ENCODE data around the gene ZNF214.
"Not testable (repeated sequence)": the region's sequence is repeated elsewhere in the genome, so short reads cannot be mapped to it uniquely, and the experiment has no call there.

The ZNF214 gene

DNA sequence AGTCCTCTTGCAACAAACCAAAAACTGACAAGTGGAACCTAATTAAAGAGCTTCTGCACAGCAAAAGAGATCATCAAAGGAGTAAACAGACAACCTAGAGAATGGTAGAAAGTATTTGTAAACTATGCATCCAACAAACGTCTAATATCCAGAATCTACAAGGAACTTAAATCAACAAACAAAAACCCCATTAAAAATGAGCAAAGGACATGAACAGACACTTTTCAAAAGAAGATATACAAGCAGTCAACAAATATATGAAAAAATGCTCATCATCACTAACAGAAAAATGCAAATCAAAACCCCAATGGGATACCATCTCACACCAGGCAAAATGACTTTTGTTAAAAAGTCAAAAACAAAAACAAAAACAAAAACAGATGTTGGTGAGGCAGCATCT is 33.7 kb downstream of the ZNF214 start:
- no peak for DNase-seq

DNA sequence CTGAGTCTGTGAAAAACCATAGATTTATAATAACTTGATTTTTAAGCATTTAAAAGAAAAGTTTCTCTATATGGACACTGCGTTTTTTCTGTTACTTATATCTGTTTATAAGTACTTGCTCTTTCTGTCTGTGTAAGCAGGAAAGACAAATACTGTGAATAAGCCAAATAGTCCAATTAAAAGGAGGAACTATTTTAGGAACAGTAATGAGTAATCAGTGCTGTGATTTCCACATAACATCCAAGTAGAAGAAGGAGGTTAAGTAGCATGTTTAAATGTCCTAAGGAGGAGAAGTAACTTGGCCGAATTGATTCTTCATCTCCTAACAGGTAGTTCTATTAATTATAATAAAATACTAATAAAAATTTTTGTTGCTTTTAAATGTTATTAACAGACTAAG is 40.8 kb downstream of the ZNF214 start:
- DNase-seq: no peak

DNA sequence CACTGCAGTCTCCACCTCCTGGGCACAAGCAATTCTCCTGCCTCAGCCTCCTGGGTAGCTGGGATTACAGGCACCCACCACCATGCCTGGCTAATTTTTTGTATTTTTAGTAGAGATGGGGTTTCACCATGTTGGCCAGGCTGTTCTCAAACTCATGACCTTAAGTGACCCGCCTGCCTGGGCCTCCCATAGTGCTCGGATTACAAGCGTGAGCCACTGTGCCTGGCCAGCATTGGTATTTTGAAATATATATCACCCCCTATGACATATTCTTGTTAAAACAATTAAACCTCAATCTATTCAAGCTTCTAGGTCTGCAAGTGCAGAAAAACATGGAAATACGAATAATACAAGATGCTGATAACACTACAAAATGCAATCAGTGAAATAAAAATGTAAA is 50.3 kb downstream of the ZNF214 start:
- DNase-seq: not testable (repeated sequence)

DNA sequence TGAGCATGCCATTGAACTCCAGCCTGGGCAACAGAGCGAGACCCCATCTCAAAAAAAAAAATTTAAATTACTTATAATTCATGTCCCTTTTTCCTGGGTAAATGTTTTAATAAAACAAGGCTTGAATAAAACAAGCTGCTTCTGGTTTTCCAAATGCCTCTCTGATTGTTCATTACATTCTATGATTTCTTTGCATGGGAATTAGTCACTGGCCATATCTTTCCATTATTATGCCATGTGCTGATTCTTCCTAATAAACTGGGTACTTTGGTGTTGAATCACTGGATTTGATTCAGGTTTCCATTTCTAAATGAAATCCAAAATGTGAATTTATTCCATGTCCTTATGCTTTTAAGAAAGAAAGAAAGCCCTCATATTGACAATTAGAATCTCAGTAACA is 51.3 kb downstream of the ZNF214 start:
- DNase-seq: no peak

DNA sequence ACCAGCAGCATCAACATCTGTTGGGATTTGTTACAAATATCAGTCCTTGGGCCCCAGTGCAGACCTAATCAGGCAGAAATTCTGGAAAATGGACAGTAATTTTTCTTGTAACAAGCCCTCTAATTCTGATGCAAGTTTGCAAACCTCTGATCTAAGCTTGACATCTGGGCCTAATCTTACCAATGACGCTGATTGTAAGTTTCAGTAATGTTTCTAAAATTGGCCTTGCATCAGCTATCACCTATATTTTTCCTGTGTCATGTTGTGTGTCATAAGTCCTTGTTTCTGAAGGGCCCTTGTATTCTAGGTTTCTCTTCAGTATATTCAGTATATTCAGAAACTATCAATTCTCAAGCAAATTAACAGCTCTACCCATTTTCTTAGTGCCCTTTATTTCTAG is 57.5 kb downstream of the ZNF214 start:
- DNase-seq: no peak

DNA sequence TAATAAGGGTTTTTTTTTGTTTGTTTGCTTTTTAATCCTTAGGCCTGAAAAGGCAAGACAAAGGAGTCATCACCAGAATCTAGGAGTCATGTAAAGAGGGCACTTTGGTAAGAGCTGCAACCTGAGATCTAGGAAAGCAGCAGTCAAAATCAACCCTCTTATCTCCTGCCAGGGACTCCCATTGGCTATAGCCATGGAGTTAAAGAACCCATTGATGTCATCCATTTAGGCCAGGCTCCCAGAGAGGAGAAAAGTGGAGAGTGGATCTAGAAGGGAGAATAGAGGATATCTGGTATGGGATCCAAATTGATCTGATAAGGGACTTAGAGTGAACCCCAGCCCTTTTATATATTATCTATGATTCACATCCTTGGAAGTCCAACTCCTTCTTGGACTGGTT is 58.0 kb downstream of the ZNF214 start:
- no peak for DNase-seq

DNA sequence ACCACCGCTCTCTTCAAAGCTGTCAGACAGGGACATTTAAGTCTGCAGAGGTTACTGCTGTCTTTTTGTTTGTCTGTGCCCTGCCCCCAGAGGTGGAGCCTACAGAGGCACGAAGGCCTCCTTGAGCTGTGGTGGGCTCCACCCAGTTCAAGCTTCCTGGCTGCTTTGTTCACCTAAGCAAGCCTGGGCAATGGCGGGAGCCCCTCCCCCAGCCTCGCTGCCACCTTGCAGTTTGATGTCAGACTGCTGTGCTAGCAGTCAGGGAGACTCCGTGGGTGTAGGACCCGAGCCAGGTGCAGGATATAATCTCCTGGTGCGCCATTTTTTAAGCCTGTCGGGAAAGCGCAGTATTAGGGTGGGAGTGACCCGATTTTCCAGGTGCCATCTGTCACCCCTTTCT is 65.9 kb downstream of the ZNF214 start:
- DNase-seq: not testable (repeated sequence)
